HG02798 (cell line): ENCODE measurements around the gene SLC39A6.
A peak's percentile ranks its signal among the peaks of the same experiment; 100 is the strongest.
"Not testable (repeated sequence)": the region's sequence is repeated elsewhere in the genome, so short reads cannot be mapped to it uniquely, and the experiment has no call there.

ENCODE experiments used
- ATAC-seq: cut with Tn5 transposase; IDR thresholded peaks from one replicate; pipeline ENCODE4 v1.9.1; 2021; ENCODE audit warnings: mild to moderate bottlenecking; ENCODE audit not compliant: unreplicated experiment, poor library complexity

SLC39A6 gene, protein sequence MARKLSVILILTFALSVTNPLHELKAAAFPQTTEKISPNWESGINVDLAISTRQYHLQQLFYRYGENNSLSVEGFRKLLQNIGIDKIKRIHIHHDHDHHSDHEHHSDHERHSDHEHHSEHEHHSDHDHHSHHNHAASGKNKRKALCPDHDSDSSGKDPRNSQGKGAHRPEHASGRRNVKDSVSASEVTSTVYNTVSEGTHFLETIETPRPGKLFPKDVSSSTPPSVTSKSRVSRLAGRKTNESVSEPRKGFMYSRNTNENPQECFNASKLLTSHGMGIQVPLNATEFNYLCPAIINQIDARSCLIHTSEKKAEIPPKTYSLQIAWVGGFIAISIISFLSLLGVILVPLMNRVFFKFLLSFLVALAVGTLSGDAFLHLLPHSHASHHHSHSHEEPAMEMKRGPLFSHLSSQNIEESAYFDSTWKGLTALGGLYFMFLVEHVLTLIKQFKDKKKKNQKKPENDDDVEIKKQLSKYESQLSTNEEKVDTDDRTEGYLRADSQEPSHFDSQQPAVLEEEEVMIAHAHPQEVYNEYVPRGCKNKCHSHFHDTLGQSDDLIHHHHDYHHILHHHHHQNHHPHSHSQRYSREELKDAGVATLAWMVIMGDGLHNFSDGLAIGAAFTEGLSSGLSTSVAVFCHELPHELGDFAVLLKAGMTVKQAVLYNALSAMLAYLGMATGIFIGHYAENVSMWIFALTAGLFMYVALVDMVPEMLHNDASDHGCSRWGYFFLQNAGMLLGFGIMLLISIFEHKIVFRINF

GRCh38 chr18:36129300-36130038 is at the start of gene SLC39A6, which contains the start of gene ELP2:
SLC39A6 (minus strand) TSS chr18:36129340; CDS start chr18:36127007, 2,333 bp downstream.
ELP2 (plus strand) TSS chr18:36129899; CDS start chr18:36129934, 35 bp downstream.
- ATAC-seq = peak; percentile 91

DNA sequence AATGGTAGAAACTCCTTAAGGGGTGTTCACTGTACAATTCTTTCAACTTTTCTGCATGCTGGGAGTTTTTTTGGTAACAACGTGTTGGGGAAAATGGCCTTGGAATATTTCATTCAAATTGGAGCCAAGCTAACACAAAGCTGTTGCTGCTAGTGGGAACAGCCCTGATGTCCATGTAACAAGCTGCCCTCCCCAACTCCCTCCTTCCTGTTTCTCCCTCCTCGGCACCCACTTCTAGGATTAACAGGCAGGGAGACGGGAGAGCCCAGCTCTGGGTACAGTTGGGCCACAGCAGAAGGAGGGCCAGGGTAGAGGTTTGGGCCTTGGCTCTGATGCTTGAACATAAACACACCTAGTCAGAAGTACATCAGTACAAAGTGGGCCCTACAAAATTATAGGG is 48.8 kb upstream of the SLC39A6 start:
- no peak for ATAC-seq

GRCh38 chr18:36176711-36177110 is 47.6 kb upstream of the SLC39A6 start:
- no peak for ATAC-seq

DNA sequence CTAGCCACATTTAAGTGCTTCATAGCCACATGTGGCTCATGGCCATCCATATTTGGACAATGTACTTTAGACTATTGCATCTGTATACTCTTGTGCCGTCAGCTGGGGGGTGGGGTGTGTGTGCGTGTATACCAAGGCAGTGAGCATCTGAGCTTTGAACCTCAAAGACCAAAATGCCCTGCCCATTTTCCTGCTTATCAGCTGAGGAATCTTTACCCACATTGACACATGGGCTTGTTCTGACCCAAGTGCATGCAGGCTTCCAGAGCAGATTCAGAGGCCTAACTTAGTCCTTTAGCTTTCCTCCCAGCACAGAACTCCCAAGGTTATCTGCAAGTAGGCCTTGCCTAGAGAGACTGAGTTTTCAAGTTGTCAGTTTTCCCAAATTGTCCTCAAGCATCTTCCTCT is 47.0 kb upstream of the SLC39A6 start:
- ATAC-seq = no peak

DNA sequence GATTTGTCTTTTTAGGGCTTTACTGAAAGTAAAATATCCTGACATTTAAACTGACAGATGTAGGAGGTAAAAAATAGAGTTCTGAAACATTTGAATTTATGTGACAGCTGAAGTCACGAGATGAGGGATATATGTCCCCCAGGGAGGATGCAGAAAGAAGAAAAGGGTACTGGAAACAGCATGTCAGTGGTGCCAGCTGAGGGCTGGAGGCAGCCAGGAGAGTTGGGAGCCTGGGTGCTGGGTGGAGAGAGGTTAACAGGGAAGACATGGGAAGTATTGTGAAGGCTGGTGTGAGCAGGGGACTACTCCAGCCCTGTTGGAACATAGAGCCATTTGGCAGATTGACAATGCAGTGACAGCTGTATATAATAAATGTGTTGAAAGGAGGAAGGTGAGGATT is 46.3 kb upstream of the SLC39A6 start:
- no peak for ATAC-seq

DNA sequence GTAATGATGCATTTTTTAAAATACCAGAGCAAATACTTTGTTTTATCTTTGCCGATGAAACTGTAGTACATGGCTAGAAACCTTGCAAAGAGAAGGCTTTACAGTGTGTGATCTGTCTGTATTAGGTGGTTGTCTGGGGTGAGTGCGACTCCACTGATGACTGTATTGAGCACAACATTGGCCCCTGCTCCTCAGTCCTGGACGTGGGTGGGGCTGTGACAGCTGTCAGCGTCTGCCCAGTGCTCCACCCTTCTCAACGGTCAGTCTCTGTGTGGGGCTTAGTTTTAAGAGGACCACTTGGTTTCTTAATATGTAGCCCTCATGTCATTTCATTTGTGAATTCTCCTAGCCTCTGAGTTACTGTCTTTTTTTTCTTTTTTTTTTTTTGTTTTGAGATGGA is 40.8 kb upstream of the SLC39A6 start:
- ATAC-seq = no peak

DNA sequence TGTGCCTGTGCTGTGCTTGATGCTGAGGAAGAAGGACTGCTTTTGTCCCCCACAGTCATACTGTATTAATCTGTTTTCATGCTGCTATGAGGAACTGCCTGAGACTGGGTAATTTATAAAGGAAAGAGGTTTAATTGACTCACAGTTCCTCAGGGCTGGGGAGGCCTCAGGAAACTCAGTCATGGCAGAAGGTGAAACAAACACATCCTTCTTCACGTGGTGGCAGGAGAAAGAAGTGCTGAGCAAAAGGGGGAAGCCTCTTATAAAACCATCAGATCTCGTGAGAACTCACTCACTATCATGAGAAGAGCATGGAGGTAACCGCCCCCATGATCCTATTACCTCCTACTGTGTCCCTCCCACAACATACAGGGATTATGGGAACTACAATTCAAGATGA is 39.2 kb upstream of the SLC39A6 start:
- ATAC-seq = not testable (repeated sequence)

GRCh38 chr18:36167692-36168218 is 38.6 kb upstream of the SLC39A6 start:
- ATAC-seq = no peak

DNA sequence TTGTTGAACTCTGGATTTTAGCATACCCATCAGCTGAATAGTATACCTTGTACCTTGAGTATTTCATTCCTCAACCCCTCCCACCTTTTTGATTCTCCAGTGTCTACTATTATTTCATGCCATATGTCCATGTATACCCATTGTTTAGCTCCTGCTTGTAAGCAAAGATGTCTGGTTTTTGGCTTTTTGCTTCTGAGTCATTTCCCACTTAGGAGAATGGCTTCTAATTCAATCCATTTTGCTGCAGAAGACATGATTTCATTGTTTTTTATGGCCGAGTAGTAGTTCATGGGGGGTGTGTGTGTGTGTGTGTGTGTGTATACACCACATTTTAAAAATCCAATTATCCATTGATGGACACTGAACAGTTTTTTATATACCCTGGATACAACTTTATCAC is 33.8 kb upstream of the SLC39A6 start:
- ATAC-seq = no peak

- ATAC-seq = no peak
Observed at GRCh38 chr18:36160959-36161371, 31.8 kb upstream of the SLC39A6 start.

- ATAC-seq = no peak
Observed at GRCh38 chr18:36158266-36158867, 29.2 kb upstream of the SLC39A6 start.

DNA sequence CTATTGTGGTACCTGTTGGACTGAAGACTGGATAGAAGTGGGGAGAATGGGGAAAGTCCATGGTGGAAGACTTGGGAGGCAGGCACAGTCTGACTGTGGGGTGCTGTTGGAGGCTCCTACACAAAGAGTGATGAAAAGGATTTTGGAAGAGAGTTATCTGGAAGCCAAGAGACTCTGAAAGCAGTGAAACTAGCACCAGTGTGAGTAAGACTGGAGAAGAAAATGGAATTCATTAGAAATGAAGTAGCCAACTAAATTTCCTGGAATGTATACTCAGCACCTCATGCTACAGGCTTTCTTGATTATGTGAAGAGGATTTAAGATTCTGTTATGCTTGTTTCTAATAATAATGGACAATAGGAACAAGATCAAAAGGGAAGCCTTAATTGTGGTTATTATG is 28.3 kb upstream of the SLC39A6 start:
- no peak for ATAC-seq

DNA sequence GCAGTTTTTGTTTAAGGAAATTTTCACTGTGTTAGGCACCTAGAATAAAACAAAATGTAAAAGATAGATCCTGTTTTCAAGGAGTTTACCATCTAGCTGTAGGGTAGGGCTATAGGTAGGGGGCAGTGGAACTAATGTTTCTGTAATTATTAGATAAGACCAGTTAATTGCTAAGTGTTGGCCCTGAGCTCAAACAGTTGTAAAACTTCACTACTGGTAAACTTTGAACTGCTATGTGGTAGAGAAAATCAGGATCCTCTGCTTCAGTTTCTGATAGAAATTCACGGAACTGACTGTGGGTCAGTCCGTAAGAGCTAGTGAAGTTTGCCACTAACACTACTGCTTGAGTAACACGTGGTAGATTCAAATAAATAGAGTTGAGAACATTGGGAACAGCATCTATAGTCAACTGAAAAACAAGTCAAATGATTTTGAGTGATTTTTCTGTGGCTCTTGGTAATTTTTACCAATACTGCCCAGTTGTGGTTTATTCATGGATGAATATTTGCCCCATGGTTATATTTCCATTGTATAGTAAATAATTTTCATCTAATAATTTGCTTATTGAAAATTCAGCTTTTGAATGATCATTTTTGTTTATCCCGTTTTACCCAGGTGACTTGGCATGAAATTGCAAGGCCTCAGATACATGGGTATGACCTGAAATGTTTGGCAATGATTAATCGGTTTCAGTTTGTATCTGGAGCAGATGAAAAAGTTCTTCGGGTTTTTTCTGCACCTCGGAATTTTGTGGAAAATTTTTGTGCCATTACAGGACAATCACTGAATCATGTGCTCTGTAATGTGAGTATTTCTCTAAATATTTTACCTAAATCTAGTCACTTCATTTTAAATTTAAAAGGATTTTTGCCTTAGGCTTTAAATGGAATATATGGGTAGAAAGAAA is 27.0 kb upstream of the SLC39A6 start:
- ATAC-seq = no peak

DNA sequence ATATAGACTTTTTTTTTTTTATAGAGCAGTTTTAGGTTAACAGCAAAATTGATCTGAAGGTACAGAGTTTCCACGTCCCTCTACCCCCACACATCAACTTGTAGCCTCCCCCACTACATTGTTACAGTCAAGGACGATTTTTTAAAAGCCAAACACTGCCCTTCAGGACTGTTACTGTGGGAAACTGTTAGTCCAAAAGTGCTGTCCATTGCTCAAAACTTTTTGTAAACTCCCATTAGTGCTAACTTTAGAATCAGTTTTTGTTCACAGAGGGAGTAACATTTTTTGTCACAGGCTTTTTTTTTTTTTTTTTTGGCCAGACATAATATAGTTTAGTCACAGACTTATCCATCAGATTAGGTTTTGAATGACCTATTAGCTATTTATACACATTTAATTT is 24.6 kb upstream of the SLC39A6 start:
- no peak for ATAC-seq

DNA sequence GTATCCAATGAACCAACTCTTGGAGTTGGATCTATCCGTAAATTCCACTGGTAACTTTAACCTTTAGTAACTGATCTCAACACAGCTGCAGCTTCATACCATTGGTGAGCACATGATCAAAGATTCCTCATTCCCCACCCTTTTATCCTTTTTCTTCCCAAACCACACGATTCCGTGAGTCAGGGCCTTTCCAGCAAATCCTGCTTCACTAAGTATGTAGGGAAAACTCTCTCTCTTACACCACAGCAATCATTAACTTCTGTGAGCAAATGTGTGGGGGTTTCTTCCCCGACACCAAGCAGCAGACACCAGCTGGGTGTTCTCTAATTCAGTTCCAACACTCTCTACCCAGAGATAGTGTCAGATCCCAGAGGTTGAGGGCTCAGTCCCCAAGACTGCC is 24.1 kb upstream of the SLC39A6 start:
- ATAC-seq = no peak

DNA sequence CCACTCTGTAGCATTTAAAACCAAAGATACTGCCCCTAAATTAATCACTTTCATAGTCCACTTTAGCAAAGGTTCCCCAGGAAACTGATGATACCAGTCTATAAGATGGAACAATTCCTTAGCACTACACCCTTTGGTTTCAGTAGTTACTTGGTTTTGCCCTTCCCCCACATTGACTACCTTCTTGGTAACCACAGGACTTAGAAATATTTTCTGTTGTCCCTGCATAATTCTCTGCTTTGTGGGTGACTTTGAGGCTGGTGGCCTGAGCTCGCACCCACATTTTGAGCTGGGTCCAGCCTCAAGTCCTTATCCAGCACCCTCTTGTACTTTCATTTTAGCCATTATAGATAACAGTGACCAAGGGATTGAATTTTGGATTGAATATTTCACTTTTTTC is 23.6 kb upstream of the SLC39A6 start:
- no peak for ATAC-seq

DNA sequence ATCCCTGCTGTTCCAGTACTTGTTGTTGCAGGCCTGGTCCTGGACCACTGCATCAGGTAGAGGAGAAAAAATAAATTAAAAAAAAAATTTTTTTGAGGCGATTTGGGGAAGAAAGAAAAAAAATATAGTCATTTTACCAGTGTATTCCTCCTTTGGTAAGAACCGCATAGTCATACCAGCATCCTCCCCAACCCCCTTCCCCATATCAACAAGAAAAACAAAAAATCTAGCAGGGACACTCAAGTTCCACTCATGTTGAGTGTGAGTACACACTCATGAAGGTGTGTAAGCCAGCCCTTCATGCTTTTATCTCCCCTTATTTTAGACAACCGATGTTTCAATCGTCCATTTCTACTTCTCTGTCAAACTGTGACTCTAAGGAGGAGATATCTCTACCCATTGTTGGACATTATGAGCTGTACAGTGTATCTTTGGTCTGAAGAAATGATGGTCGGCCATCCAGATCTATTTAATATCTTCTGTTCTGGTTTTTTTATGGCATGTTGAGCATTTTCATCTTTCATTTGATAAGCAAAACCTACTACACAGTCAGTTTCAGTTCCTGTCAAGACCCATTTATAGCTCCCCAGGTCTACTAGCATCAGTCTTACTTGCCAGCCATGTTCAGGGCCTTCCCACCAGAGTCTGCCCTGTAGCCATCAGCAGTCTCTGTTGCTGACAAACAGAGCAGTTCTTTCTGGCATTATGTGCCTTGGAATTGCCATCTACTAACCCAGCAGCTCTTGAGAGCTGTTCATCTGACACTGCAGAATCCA is 20.6 kb upstream of the SLC39A6 start:
- ATAC-seq = peak; percentile 95

- no peak for ATAC-seq
Observed at GRCh38 chr18:36143391-36143790, 14.3 kb upstream of the SLC39A6 start.
